GM19468 (cell line): ENCODE data around the gene RAPGEF6.
A peak's percentile ranks its signal among the peaks of the same experiment; 100 is the strongest.

Source experiments
- ATAC-seq: cut with Tn5 transposase; IDR thresholded peaks from one replicate; pipeline ENCODE4 v1.9.1; 2021; ENCODE audit warnings: mild to moderate bottlenecking, moderate library complexity, moderate number of reproducible peaks; ENCODE audit not compliant: unreplicated experiment; ENCODE audit errors: extremely low read depth

RAPGEF6 gene

DNA sequence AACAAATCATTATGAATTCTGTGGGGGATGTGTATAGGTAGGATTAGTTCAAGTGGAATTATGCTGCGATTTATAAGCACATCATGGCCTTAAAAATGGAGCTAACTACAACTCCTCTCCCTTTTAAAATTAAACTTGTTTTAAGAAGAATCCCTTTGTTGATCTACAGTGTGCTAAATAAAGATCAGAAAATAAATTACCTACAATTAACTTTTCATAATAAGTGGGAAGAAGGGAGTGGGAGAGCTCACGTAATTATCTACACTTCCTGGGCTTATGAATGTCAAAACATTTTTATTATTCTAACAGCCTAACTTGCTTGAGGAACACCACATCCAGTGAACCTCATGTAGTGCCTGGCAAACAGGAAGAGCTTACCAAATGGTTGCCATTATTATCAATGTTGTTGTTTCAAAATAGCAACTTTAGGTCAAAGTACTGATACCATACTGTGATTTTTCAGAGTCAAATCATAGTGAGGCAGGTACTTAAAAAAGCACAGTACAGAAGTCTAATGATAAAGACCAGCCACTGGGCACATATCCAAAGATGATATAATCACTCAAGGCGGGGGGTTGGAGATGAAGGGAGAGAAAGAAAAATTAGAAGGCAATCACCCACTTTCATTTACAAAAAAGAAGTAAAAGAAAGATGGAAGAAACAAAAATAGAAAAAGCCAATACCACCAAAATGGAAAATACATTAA is 174.0 kb downstream of the RAPGEF6 start:
- ATAC-seq, result no peak

DNA sequence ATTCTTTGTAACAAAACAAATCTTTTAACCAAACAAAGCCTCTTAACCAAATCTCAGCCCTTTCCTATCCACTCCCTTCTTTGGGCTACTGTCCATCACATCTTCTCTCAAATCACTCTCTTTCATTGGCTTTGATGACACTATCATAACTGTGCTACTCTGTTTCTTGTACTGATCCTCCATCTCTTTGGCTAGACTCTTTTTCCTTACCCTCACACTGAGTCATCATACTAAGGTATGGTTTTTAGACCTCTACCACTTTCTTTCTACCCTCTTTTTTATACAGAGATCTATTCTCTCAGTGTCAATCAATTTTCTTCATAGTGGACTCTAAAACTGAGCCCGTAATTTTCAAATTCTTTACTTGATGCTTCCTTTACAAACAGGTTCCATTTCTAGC is 174.9 kb downstream of the RAPGEF6 start:
- no peak for ATAC-seq

DNA sequence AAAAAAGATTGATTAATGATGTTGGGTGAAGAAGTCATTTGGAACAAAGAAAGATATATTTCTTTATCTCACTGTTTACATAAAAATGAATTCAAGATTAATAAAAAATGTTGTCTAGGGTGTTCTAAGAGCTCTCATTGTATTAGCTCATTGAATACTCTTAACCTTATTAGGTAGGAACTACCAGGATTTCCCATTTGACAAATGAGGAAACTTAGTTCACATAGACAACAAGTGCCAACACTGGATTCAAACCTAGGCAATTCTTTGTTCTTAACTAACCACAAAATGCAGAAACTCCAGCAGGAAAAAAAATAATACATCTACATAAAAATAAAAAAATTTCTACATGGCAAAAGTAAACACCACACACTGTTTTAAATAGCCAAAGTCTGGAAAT is 175.8 kb downstream of the RAPGEF6 start:
- no peak for ATAC-seq

DNA sequence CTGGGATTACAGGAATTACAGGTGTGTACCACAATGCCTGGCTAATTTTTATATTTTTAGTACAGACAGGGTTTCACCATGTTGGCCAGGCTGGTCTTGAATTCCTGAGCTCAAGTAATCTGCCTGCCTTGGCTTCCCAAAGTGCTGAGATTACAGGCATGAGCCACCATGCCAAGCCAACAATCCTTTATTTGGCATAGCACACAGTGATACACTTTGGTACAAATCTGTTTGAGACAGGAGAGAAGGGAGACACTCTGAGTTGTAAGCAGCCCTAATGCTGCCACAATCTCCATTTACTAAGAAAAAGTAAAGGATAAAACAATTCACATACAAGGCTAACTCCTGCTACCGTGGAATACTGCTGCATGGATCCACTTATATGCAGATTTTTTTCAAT is 177.8 kb downstream of the RAPGEF6 start:
- no peak for ATAC-seq

DNA sequence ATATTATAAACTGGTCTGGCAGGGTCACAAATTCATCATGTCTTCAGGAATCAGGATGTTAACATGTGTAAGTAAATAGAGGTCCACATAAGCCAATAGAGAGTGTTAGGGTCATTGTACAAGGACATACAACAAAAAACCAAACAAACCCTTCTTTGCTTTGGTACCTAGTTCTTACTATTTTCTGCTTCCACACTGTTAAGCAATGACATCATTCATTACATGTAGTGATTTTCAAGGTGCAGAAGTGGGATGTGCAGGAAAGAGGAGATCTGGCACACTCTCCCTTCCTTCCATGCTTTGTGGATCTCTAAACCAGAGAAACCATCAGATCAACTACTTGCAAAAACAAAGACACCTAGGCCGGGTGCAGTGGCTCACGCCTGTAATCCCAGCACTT is 184.1 kb downstream of the RAPGEF6 start:
- no peak for ATAC-seq

DNA sequence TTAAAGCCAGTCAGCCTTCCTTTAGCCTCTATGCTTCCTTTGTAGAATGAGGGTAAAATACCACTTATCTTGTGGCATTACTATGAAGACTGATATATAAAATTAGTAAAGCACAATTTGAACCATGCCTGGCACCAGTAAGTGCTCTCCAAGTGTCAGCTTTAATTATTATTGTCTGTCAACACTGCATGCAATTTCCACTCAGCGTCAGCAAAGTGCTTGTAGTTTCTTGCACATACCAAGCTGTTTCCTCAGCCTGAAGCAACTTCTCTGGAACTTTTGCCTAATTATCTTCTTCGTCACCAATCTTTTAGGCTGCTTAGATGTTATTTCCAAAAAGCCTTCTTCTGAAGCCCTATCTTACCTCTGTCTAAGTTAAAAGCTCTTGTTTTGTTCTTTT is 193.8 kb downstream of the RAPGEF6 start:
- ATAC-seq, result no peak

DNA sequence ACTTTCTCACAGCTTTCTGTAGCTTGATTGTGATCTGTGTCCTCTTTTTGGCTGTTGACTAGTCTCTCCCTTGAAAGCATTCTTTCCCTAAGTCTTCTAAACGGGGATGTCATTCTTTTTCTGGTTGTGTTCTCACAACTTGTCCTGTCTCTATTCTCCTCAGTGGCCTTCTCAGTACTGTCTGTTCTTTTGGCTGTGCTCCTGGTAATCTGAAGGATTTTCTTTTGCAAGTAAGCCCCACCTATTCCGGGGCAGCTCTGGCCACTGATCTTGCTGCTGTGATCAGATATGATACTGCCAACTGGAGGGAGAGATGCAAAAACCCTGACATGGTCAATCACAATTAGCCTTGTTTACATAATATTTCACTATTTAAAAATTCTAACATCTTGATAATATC is 198.9 kb downstream of the RAPGEF6 start:
- no peak for ATAC-seq

DNA sequence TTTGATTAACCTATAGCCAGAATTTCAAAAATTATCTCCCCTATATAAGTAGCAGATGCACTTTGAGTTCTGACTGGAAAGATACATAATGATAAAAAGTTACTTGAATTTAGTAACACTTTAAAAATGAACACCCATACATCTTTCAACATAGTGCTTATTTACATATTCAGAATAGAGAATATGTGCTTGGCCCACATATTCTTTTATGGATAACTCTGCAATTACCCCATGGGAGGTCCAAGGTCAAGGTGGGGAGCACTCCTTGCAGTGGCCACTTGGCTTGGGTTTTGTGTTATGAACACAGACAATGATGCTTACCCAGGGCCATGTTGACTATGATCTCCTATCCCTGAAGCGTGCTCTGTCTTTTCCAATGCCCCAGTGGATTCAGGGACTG is 201.9 kb downstream of the RAPGEF6 start:
- ATAC-seq, result no peak

DNA sequence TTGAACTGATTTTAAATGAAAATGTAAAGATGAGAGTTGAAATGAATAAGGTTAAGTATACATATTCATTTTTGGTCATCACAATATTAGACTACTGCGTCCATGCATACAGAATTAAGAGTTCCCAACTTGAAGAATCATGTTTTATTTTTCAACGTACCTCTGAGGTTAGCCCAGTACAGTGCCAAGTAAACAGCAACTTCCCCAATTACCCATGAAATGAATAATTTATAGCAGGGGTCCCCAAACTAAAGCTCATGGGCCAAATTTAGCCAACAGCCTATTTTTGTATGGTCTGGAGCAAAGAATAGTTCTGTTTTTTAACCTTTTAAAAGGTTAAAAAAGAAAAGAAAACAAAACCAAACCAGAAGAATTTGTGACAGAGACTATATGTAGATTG is 203.2 kb downstream of the RAPGEF6 start:
- no peak for ATAC-seq

DNA sequence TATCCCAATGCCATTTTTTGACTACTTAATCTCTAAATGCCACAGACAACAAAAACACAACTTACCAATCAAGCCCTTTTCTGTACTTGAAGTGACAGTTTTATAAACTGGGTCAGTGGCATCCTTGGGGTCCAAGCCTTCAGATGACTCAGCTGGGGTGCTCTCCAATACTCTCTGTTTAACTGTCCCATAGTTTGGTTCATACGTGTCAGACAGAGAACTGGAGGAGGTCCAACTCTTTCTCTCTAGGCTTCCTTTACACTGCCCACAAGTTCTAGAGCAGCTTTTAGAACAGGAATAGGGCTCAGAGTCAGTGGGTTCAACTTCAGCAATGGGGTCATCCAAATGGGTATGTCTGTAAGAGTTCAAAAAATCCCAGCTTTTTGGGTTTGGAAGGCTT is 204.2 kb downstream of the RAPGEF6 start:
- ATAC-seq, result no peak

DNA sequence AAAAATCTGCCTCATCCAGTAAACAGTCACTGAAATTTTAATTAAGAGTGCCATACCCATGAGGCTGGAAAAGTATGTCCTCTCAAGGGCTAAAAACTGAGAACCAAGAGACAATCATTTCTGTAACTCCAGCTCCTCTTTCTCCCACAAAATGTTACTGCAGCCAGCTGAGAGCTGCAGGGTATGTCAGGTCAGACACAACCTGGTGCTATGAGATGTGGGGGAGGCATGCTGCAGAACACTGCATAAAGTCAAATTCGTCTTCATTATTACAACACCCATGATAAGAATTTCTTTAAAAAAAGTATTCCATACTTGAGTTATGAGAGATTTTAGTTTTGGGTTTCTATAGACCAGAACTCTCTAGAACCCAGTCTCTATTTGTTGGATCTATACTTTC is 209.0 kb downstream of the RAPGEF6 start:
- no peak for ATAC-seq

DNA sequence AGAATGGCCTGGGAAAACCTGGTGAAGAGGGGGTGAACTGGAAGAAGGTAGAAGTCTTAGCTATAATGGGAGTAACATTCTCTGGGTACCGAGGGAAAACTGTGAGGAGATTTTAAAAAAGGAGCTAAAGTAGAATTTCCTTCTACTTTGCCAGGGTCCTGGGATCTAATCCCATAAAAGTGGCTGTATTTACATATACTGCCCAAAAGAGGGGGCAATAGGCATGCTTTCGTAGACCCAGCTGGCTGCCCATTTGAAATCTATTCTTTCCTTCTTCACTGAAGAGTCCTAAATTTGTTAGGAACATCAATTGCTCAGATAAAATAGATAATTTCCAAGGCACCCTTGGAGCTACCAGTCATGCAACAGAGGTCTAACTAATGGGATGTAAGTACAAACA is 212.0 kb downstream of the RAPGEF6 start:
- ATAC-seq, result no peak

DNA sequence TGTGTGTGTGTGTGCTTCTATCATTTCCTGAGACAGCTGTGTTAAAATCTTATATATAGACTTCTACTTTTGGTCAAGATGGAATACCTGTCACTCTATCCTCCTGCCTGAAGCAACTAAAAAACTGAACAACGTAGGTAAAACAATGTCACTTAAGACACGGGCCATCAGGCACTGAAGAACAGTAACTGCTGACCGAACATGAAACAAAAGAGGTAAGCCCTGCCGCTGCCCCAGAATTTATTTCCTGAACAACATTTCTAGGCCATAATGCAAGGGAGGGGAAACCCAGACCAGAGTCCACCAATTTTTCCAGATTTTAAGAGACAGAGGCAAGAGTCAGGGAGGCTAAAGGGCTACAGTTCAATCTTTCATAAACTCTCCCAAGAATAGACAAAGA is 215.2 kb downstream of the RAPGEF6 start:
- no peak for ATAC-seq

DNA sequence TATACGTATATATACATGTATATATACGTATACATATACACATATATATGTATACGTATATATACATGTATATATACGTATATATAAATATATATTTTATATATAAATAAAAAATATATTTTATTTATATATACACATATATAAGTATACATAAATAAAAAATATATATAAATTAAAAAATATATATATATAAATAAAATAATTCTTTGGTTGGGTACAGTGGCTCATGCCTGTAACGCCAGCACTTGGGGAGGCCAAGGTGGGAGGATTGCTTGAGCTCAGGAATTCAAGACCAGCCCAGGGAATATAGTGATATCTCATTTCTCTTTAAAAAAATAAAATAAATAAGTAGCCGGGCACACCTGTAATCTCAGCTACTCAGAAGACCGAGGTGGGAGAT is 216.2 kb downstream of the RAPGEF6 start:
- ATAC-seq, result no peak

DNA sequence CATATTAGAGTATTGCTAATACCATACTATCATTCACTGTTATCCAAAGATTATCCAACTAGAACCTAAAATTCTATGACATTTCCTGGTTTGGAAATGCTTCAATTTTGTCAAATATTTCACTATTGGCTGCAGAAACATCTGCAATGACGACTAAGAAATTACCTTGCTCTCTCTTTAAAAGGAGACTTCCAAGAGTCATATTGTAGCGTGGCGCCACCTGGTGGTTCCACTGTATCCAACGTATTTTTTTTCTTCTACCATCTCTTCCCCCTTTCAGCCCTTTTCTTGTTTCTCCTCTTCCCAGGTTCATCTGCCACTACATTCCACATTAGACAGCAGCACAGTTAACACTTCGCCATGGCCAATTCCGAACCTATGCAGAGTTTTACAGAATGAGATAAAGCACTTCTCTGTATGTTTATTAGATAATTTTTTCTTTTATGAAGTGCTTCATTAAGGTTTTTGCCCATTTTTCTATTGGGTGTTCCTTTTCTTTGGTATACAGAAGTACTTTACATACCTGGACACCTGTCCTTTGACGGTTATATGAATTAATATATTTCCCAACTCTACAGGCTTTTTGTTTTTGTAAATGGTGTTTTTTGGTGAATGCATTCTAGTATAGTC is 217.7 kb downstream of the RAPGEF6 start:
- no peak for ATAC-seq

DNA sequence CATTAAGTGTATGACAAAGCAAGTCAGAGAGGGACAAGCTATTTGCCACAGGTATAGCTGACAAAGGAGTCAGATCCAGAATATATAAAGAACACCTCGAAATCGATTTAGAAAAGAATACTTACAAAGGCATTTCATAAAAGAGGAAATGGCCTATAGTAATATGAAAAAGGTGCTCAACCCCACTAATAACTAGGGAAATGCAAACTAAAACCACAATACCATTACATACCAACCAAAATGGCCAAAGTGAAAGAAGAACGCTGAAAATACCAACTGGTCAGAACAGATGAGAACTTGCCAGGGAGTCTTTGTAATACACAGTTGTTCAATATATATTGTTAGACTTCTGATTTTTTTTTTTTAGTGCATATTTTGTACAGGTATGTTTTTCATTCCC is 218.3 kb downstream of the RAPGEF6 start:
- ATAC-seq, result peak; percentile 61

DNA sequence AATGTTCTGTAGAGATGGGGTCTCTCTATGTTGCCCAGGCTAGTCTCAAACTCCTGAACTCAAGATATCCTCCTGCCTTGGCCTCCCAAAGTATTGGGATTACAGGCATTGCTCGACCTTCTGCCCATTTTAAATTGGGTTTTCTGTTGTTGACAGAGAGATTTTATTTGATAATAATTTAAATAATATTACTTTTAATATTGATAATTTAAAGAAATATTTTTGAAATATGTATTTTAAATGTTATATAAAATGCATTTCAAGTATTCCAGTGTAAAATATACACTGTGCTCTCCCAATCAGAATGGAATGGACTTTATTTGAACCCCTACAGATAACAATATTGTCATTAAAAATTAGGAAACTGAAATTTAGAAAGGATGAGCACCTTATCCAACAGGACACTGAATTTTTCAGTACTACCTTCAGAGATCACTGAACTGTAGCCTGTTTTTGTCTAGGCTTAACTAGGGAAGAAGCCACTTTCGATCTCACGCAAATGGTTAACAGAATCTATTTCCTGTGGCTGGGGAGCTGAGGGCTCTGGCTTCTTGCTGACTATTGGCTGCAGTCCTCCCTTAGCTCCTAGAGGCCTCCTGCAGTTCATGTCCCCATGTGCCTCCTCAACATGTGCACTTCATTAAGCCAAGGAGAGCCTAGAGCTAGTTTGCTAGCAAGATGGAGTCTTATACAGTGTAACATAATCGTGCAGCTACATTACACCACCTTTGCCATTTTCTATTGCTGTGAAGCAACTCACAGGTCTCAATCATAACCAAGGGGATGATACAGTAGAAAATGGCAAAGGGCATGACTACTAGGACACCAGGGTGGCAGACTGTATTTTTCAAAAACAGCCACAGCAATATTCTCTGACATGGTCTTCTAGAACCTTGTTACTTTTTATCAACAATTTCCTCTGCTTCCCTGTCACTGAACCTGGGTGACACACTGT is 221.1 kb downstream of the RAPGEF6 start:
- ATAC-seq, result peak; percentile 55

DNA sequence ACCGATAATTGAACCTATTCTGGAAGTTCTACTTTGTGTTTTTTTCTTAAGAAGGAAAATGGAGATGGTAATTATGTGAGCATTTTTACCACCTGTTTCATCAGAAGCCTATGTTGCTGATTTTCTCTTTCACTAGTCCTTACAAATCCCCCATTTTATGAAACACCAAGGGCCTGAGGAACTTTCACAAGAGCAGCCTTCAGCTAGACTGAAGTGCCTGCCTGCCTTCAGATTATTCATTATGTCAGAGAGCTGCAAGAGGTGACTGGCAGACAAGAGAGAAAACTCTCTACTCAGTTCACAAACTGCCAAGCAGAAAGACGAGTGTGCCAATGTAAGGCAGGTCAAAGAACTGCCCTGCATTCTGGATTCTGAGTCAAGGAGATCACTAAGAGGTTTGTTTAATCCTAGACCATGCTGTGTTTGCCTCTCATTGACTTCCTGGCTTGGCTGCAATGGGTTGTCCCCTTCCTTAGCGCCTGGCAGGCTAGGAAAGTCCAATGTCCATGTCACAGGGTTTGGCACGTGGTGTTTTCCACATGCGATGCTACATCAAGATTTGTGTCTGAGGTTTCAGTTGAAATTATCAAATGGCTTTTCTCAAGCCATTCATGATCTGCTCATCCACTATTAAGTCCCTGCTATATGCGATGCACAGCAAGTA is 227.9 kb downstream of the RAPGEF6 start:
- no peak for ATAC-seq

DNA sequence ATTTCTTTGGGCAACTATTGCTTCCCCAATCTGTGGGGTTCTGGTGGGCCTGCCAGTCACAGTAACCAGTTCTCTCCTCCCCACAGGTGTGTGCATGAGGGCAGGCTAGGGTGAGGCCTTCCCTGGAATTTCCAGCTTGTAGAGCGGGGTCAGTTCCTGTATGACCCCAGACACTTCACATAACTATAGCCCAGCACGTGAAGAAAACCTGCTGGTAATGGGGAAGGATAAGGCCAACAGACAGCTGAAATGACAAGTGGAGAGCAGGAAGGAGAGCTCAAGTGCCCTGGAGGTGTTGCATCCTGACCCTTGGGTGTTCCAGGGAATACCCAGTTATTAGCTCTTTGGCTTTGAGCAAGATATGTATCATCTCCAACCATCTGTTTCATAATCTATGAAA is 229.0 kb downstream of the RAPGEF6 start:
- ATAC-seq, result no peak

DNA sequence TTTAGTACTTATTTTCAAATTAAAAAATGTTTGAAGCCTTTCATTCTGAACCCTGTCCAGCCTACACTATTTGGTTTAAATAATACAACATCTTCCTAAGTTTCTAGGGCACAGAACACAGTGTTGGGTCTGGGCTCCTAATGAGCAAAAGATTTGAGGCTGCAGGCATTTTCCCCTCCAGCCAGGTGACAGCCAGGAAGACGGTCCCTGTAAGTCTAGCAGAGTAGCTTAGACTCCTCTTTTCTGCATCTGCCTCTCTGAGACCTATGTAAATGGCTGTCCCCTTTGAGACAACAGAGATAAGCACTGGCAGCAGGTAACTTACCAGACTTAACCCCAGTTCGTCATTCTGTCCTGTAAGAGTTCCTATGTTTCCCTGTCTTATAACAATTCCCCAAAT is 229.4 kb downstream of the RAPGEF6 start:
- ATAC-seq, result no peak

DNA sequence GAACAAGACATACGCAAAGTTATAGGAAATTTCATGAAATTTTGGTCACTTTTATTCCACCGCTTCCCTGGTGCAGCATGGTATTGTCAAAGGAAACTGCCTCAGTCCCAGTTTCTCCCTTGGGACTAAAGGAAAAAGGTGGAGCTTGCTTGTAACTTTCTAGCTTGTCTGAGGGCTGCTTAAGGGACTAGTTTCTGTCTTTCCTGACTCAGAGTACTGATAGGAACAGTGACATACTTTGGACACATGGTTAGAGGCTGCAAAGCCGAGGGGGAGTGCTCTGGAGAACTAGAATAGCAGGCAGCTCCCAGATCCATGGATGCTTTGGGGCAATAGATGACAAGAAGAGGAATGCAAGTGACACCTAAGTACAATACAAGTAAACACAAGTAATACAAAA is 234.4 kb downstream of the RAPGEF6 start:
- no peak for ATAC-seq
